Prostate gland (tissue), 2 donors: Measurements from ENCODE around the gene TMEM132E.

Experiments used
- CTCF ChIP-seq, 4 experiments: fragments of 200-600 bp in 2 of 4; fragments of 450-650 bp in 2 of 4; sonication (generic) in 2 of 4; IDR thresholded peaks; 1 replicate in 3 of 4; 2 replicates in 1 of 4; pipeline ENCODE4 v1.5.1; 2016 to 2019; ENCODE audit warnings: antibody characterized with exemption in 4 of 4, mild to moderate bottlenecking in 2 of 4, moderate library complexity in 2 of 4
- POLR2A ChIP-seq: fragments of 450-650 bp; IDR thresholded peaks from one replicate; pipeline ENCODE4 v1.6.1; 2016; ENCODE audit warnings: antibody characterized with exemption, mild to moderate bottlenecking

- no peak for TF ChIP-seq CTCF (IDR thresholded peaks at IDR 0.05)
- TF ChIP-seq POLR2A: no peak
These were observed 88.8 kb downstream of the TMEM132E start for GRCh38 chr17:34668206-34668605.
